ENCODE measurements around the gene LRRFIP1. TPM values are rescaled to one million over a fixed set of nuclear protein-coding genes. Genes with fewer than 3 reads are reported as not detected.

Gene LRRFIP1
- total and polyA plus RNA-seq, 4 donors: 79.7 to 194 (median 94.1) TPM

DNA sequence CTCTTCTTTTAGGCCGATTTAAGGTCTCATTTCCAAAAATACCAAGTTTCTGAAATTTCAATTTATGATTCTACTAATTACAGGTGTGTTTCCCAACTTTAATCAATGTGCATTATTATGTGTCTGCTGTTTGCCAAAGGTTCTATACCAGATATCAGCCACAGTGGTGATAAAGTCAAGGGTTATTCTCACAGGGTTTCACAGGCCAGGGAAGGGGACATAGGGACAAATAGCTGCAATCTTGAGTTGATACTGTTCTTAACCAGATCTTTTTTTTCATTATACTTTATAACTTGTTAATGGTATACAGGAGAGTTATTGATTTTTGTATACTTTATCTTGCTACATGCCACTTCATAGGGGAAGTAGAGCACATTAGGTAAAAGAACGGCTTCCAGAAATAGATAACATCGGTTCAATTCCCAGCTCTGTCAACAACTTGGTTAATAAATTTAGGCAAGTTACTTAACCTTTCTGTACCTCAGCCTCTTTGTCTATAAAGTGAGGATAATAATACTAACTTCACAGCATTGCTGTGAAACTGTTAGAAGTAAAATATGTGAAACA lies 200.1 kb downstream of the LRRFIP1 start:
- DNase-seq (no peak), ATAC-seq (ENCODE audit: insufficient read depth, low FRiP score) (no peak)
- no peaks in the 10 kb centered on the region for H3K9me3 ChIP-seq (ENCODE audit: control insufficient read depth in 4 of 4, insufficient read depth in 3 of 4, low read length in 3 of 4)
- WGBS, 2 donors: 75 to 87% methylated on average over 3 of the region's 3 CpGs
- H3K9ac ChIP-seq (ENCODE audit: insufficient read depth in 1 of 2, low read length in 2 of 2): no peak overlapping the region
- no peaks in the 10 kb centered on the region for H3K36me3 ChIP-seq (ENCODE audit: control insufficient read depth in 4 of 4, insufficient read depth in 4 of 4, low read length in 4 of 4)
- H3K27me3 ChIP-seq (ENCODE audit: control insufficient read depth in 3 of 3, insufficient read depth in 3 of 3, low read length in 2 of 3): peaks cover 0 to 3% (median 0%) of the 10 kb centered on the region in 3 donors
- H3K27ac ChIP-seq (ENCODE audit: low read depth in 1 of 2, low read length in 1 of 2): no peak overlapping the region
- TF ChIP-seq, protein P1, sequence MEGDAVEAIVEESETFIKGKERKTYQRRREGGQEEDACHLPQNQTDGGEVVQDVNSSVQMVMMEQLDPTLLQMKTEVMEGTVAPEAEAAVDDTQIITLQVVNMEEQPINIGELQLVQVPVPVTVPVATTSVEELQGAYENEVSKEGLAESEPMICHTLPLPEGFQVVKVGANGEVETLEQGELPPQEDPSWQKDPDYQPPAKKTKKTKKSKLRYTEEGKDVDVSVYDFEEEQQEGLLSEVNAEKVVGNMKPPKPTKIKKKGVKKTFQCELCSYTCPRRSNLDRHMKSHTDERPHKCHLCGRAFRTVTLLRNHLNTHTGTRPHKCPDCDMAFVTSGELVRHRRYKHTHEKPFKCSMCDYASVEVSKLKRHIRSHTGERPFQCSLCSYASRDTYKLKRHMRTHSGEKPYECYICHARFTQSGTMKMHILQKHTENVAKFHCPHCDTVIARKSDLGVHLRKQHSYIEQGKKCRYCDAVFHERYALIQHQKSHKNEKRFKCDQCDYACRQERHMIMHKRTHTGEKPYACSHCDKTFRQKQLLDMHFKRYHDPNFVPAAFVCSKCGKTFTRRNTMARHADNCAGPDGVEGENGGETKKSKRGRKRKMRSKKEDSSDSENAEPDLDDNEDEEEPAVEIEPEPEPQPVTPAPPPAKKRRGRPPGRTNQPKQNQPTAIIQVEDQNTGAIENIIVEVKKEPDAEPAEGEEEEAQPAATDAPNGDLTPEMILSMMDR (IDR thresholded peaks at IDR 0.05; ENCODE audit: control extremely low read depth, extremely low read depth): no peak
- H3K4me3 ChIP-seq: no peak overlapping the region
- H3K4me1 ChIP-seq (ENCODE audit: control insufficient read depth in 5 of 5, insufficient read depth in 5 of 5, low read length in 5 of 5): no peaks in the 10 kb centered on the region

Other genes with a start within 250 kb of the LRRFIP1 start
- gene COL6A3, start 213.4 kb upstream of the LRRFIP1 start, total RNA-seq: 100 to 1,000 TPM; 459 to 548 TPM
- gene COL6A3, start 213.4 kb upstream of the LRRFIP1 start, polyA plus RNA-seq: 10 to 100 TPM; 36.4 to 96.2 TPM
- 100 to 1,000 TPM; 154 to 295 TPM for gene MLPH, start 140.3 kb upstream of the LRRFIP1 start, total RNA-seq
- 100 to 1,000 TPM in 1 of 2 donors, 10 to 100 TPM in 1; 71.0 to 230 TPM for gene MLPH, start 140.3 kb upstream of the LRRFIP1 start, polyA plus RNA-seq
- gene PRLH, start 61.0 kb upstream of the LRRFIP1 start, total RNA-seq: not detected
- not detected for gene PRLH, start 61.0 kb upstream of the LRRFIP1 start, polyA plus RNA-seq
- gene RAB17, start 36.9 kb upstream of the LRRFIP1 start, total RNA-seq: 10 to 100 TPM; 44.9 to 48.0 TPM
- 10 to 100 TPM; 19.3 to 73.3 TPM for gene RAB17, start 36.9 kb upstream of the LRRFIP1 start, polyA plus RNA-seq
- 1 to 10 TPM in 1 of 2 donors, under 1 TPM in 1; 0.80 to 4.0 TPM for gene RBM44, start 171.2 kb downstream of the LRRFIP1 start, total RNA-seq
- under 1 TPM; 0.26 to 0.96 TPM for gene RBM44, start 171.2 kb downstream of the LRRFIP1 start, polyA plus RNA-seq
- 10 to 100 TPM; 10.5 to 26.1 TPM for gene RAMP1, start 232.0 kb downstream of the LRRFIP1 start, total RNA-seq
- 10 to 100 TPM; 11.0 to 14.3 TPM for gene RAMP1, start 232.0 kb downstream of the LRRFIP1 start, polyA plus RNA-seq